ENCODE data around the gene GALNTL6. TPM values are rescaled to one million over a fixed set of nuclear protein-coding genes. Genes with fewer than 3 reads are reported as not detected.

GALNTL6 gene
- total RNA-seq, 1 experiment from 2014 or later: not detected

DNA sequence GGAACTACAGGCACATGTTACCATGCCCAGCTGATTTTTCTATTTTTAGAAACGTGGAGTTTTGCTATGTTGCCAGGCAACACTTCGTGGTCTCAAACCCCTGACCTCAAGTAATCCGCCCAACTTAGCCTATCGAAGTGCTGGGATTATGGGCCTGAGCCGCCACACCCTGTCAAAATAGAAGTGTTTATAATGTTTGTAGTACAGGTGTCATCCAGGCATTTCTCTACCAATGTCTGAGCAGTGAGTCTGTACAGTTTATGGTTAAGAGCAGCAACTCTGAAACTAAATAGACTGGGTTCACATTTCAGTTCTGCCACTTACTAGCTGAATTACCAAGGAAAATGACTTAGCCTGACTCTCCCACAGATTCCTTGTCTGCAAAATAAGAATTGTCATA is 895.0 kb downstream of the GALNTL6 start:
- DNase-seq: no peak
- CTCF ChIA-PET: no interaction called here
- Histone ChIP-seq H2AFZ (no peak overlapping the region), H3K9me2 (ENCODE audit: insufficient read depth) (no peaks in the 10 kb centered on the region), H3K4me1 (replicated peaks; ENCODE audit: insufficient read depth) (no peaks in the 10 kb centered on the region), H3K36me3 (ENCODE audit: low read depth) (no peaks in the 10 kb centered on the region), H3K27me3 (ENCODE audit: insufficient read depth, low read depth) (no peaks in the 10 kb centered on the region), H3K9me3 (ENCODE audit: insufficient read depth, low read depth) (no peaks in the 10 kb centered on the region), H3K27ac (no peak overlapping the region), H3K4me3 (no peak overlapping the region), H3F3A (ENCODE audit: insufficient read depth, low read depth) (no peaks in the 10 kb centered on the region), H3K79me2 (ENCODE audit: low read depth) (no peaks in the 10 kb centered on the region), H4K20me1 (ENCODE audit: insufficient read depth) (no peaks in the 10 kb centered on the region), H3K4me2 (no peak overlapping the region)
- no TSS peak for BruUV-seq (replicated peaks)
- POLR2A ChIA-PET (ENCODE audit: unreplicated experiment): no interaction called here
- intact Hi-C loops (cut with micrococcal nuclease; ENCODE audit: unreplicated experiment): no loop called here
- TF ChIP-seq EZH2 (IDR thresholded peaks at IDR 0.05; ENCODE audit: low read depth): no peak
- TF ChIP-seq, protein P1, sequence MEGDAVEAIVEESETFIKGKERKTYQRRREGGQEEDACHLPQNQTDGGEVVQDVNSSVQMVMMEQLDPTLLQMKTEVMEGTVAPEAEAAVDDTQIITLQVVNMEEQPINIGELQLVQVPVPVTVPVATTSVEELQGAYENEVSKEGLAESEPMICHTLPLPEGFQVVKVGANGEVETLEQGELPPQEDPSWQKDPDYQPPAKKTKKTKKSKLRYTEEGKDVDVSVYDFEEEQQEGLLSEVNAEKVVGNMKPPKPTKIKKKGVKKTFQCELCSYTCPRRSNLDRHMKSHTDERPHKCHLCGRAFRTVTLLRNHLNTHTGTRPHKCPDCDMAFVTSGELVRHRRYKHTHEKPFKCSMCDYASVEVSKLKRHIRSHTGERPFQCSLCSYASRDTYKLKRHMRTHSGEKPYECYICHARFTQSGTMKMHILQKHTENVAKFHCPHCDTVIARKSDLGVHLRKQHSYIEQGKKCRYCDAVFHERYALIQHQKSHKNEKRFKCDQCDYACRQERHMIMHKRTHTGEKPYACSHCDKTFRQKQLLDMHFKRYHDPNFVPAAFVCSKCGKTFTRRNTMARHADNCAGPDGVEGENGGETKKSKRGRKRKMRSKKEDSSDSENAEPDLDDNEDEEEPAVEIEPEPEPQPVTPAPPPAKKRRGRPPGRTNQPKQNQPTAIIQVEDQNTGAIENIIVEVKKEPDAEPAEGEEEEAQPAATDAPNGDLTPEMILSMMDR (conservative IDR thresholded peaks at IDR 0.05): no peak

DNA sequence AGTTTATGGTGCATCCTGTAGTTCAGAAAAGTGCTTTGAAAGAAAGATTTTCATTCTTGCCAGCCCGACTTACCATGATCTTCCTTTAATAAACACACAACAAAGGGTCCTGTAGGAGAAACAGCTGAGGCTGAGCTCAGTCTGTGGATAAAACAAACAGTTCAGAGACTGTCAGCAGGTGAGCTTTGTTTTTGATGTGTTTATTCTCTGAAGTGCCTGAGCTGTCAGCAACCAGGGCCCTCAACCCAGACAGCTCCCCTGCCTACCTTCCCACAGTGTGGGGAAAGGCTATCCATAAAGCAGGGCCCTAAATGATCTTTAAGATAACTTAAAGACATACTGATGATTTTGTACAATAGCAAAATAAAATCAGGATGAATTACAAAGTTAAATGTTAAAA is 896.2 kb downstream of the GALNTL6 start:
- Histone ChIP-seq H3K9me2 (ENCODE audit: insufficient read depth) (no peaks in the 10 kb centered on the region), H3K4me3 (no peak overlapping the region), H3F3A (ENCODE audit: insufficient read depth, low read depth) (no peaks in the 10 kb centered on the region), H4K20me1 (ENCODE audit: insufficient read depth) (no peaks in the 10 kb centered on the region), H2AFZ (no peak overlapping the region), H3K79me2 (ENCODE audit: low read depth) (no peaks in the 10 kb centered on the region), H3K27ac (no peak overlapping the region), H3K36me3 (ENCODE audit: low read depth) (no peaks in the 10 kb centered on the region), H3K4me2 (no peak overlapping the region), H3K4me1 (replicated peaks; ENCODE audit: insufficient read depth) (no peaks in the 10 kb centered on the region), H3K9me3 (ENCODE audit: insufficient read depth, low read depth) (no peaks in the 10 kb centered on the region), H3K27me3 (ENCODE audit: insufficient read depth, low read depth) (no peaks in the 10 kb centered on the region)
- intact Hi-C loops (cut with micrococcal nuclease; ENCODE audit: unreplicated experiment): no loop called here
- ChIA-PET POLR2A (ENCODE audit: unreplicated experiment) (no interaction called here), CTCF (no interaction called here)
- TF ChIP-seq, protein P1 (conservative IDR thresholded peaks at IDR 0.05): no peak
- TF ChIP-seq EZH2 (IDR thresholded peaks at IDR 0.05; ENCODE audit: low read depth): no peak
- DNase-seq: no peak
- BruUV-seq (replicated peaks): no TSS peak

DNA sequence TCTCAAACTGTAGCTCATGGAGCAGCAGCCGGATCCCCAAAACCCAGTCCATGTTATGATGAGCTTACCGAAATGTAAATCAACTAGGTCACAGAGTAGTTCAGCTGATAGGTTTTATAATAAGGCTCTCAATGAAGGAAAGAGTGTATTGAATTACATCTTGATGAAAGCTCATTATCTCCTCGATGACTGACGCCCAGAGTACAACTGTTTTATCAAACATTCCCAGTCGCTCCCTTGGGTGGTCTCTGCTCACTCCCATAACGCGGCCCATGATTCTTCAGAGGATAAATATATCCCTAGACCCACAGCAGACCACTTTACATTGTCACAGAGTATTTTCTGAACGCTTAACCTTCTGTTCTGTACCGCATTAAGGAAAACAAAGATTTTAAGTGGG is 903.1 kb downstream of the GALNTL6 start:
- Histone ChIP-seq H3F3A (ENCODE audit: insufficient read depth, low read depth) (no peaks in the 10 kb centered on the region), H3K4me1 (replicated peaks; ENCODE audit: insufficient read depth) (no peaks in the 10 kb centered on the region), H3K36me3 (ENCODE audit: low read depth) (no peaks in the 10 kb centered on the region), H3K27ac (no peak overlapping the region), H3K4me2 (no peak overlapping the region), H4K20me1 (ENCODE audit: insufficient read depth) (no peaks in the 10 kb centered on the region), H3K79me2 (ENCODE audit: low read depth) (no peaks in the 10 kb centered on the region), H2AFZ (no peak overlapping the region), H3K27me3 (ENCODE audit: insufficient read depth, low read depth) (no peaks in the 10 kb centered on the region), H3K9me3 (ENCODE audit: insufficient read depth, low read depth) (no peaks in the 10 kb centered on the region), H3K9me2 (ENCODE audit: insufficient read depth) (no peaks in the 10 kb centered on the region), H3K4me3 (no peak overlapping the region)
- ChIA-PET CTCF (no interaction called here), POLR2A (ENCODE audit: unreplicated experiment) (no interaction called here)
- DNase-seq: no peak
- TF ChIP-seq, protein P1 (conservative IDR thresholded peaks at IDR 0.05): no peak
- no peak for TF ChIP-seq EZH2 (IDR thresholded peaks at IDR 0.05; ENCODE audit: low read depth)
- intact Hi-C loops (cut with micrococcal nuclease; ENCODE audit: unreplicated experiment): no loop called here
- no TSS peak for BruUV-seq (replicated peaks)
